Mammary epithelial cell (primary cell): Measurements from ENCODE around the gene RUSC1.

ENCODE experiments used
- EZH2 ChIP-seq: IDR thresholded peaks from 2 replicates; pipeline ENCODE4 v1.6.1; 2012; ENCODE audit warnings: low read length, inconsistent platforms, borderline replicate concordance
- TF ChIP-seq, protein P1 (sequence below), 2 donors: IDR thresholded peaks in 1 of 2; conservative IDR thresholded peaks in 1 of 2; 2 replicates each; pipeline ENCODE4 v1.5.1; 2011 to 2012; ENCODE audit warnings: inconsistent platforms in 2 of 2, low read length in 2 of 2, mild to moderate bottlenecking in 2 of 2, control low read depth in 1 of 2, low read depth in 1 of 2; ENCODE audit not compliant: insufficient read depth in 1 of 2; ENCODE audit errors: extremely low read depth in 1 of 2

DNA sequence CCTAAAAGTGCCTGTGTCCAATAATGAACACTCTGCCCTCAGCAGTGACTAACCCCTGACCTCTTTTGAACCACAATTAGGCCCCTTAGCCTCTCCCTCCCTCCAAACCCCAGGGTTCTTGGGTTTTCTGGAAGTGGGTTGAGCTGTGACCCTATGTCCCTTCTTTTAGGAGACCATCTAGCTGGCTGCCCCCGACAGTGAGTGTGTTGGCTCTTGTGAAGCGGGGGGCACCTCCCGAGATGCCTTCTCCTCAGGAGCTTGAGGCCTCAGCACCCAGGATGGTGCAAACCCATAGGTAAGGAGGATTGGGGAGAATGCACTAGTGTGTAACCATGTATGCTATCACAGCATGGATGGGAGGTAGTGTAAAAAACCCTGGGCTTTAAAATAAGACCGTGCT, 7.3 kb downstream of the RUSC1 start:
- TF ChIP-seq, protein P1, sequence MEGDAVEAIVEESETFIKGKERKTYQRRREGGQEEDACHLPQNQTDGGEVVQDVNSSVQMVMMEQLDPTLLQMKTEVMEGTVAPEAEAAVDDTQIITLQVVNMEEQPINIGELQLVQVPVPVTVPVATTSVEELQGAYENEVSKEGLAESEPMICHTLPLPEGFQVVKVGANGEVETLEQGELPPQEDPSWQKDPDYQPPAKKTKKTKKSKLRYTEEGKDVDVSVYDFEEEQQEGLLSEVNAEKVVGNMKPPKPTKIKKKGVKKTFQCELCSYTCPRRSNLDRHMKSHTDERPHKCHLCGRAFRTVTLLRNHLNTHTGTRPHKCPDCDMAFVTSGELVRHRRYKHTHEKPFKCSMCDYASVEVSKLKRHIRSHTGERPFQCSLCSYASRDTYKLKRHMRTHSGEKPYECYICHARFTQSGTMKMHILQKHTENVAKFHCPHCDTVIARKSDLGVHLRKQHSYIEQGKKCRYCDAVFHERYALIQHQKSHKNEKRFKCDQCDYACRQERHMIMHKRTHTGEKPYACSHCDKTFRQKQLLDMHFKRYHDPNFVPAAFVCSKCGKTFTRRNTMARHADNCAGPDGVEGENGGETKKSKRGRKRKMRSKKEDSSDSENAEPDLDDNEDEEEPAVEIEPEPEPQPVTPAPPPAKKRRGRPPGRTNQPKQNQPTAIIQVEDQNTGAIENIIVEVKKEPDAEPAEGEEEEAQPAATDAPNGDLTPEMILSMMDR (conservative IDR thresholded peaks at IDR 0.05 in 1 of 2, IDR thresholded peaks at IDR 0.05 in 1 of 2; ENCODE audit: extremely low read depth in 1 of 2, insufficient read depth in 1 of 2, low read depth in 1 of 2, low read length in 2 of 2), result no peak
- no peak for TF ChIP-seq EZH2
